NCI-H1436 (cell line): ENCODE data around the gene PNMA8C.
"Not testable (repeated sequence)": the region's sequence is repeated elsewhere in the genome, so short reads cannot be mapped to it uniquely, and the experiment has no call there.

Experiments used
- DNase-seq: peaks from one replicate; lab custom pipeline; 2025; lab: John Stamatoyannopoulos, UW

PNMA8C gene

GRCh38 chr19:46447006-46447405 lies 18.3 kb upstream of the PNMA8C start:
- DNase-seq = no peak

- DNase-seq = no peak
These were observed 17.3 kb upstream of the PNMA8C start for GRCh38 chr19:46446021-46446420.

- DNase-seq = no peak
These were observed 14.2 kb upstream of the PNMA8C start for GRCh38 chr19:46442808-46443450.

GRCh38 chr19:46441866-46442265 lies 13.1 kb upstream of the PNMA8C start:
- DNase-seq = no peak

- DNase-seq = not testable (repeated sequence)
These were observed 7.0 kb upstream of the PNMA8C start for GRCh38 chr19:46435689-46436088.

- no peak for DNase-seq
These were observed 6.3 kb upstream of the PNMA8C start for GRCh38 chr19:46435009-46435408.

GRCh38 chr19:46433470-46433869 lies 4.7 kb upstream of the PNMA8C start:
- DNase-seq = not testable (repeated sequence)

GRCh38 chr19:46431824-46432223 lies 3.1 kb upstream of the PNMA8C start:
- DNase-seq = no peak

GRCh38 chr19:46429999-46430398 lies 1.3 kb upstream of the PNMA8C start:
- DNase-seq = peak; percentile 33

GRCh38 chr19:46427518-46428045 lies 1.2 kb downstream of the PNMA8C start:
- DNase-seq = no peak

GRCh38 chr19:46426506-46427162 lies 2.1 kb downstream of the PNMA8C start:
- peak; percentile 86 for DNase-seq

- DNase-seq = no peak
These were observed 2.7 kb downstream of the PNMA8C start for GRCh38 chr19:46426035-46426505.

- DNase-seq = no peak
These were observed 5.5 kb downstream of the PNMA8C start for GRCh38 chr19:46423188-46423587.

- no peak for DNase-seq
These were observed 6.4 kb downstream of the PNMA8C start for GRCh38 chr19:46422344-46422743.

- DNase-seq = no peak
These were observed 8.7 kb downstream of the PNMA8C start for GRCh38 chr19:46420056-46420455.

- DNase-seq = peak; percentile 83
These were observed 12.7 kb downstream of the PNMA8C start for GRCh38 chr19:46415804-46416709.

- DNase-seq = not testable (repeated sequence)
These were observed 13.8 kb downstream of the PNMA8C start for GRCh38 chr19:46414899-46415298.

GRCh38 chr19:46413262-46414031 lies 15.3 kb downstream of the PNMA8C start, which contains the start of gene CCDC8:
Gene CCDC8 (minus strand): TSS chr19:46413564. CDS start chr19:46412810, 754 bp downstream.
- DNase-seq = peak; percentile 91

GRCh38 chr19:46412650-46413261 lies 16.0 kb downstream of the PNMA8C start:
- DNase-seq = no peak

GRCh38 chr19:46411925-46412649 lies 16.6 kb downstream of the PNMA8C start:
- no peak for DNase-seq
